Naive thymus-derived CD8-positive, alpha-beta T cell (primary cell): ENCODE data around the gene TSPAN32. TPM values are rescaled to one million over a fixed set of nuclear protein-coding genes. Genes with fewer than 3 reads are reported as not detected.

Source experiments
- ATAC-seq, 2 donors: fragments of 150-1000 bp; cut with Tn5 transposase in 1 of 2; sonication (Bioruptor Pico), chemical (Tn5 transposase) in 1 of 2; 1 replicate in 1 of 2; 2 replicates in 1 of 2; pipeline ENCODE4 v1.10.0; 2021; ENCODE audit warnings: mild to moderate bottlenecking in 2 of 2, moderate library complexity in 2 of 2
- POLR2A ChIA-PET: fragments of 350-600 bp; sonication (Branson Sonifier 250); formaldehyde crosslinking; loops from one replicate; lab custom pipeline; 2021; ENCODE audit warnings: antibody characterized with exemption; lab: Charles Lee
- DNase-seq, 10 donors: peaks; one replicate each; pipeline versions ENCODE4 v3.0.0 to v3.0.0-alpha.2; 2020 to 2022
- H3K27ac Mint-ChIP-seq, 10 donors: one replicate each; pipeline ENCODE4 v1.8.0; 2020 to 2022; ENCODE audit warnings: mild to moderate bottlenecking in 10 of 10, mixed read lengths in 10 of 10, moderate library complexity in 4 of 10, inconsistent platforms in 1 of 10
- H3K27me3 Mint-ChIP-seq, 5 donors: one replicate each; pipeline ENCODE4 v1.8.0; 2021 to 2022; ENCODE audit warnings: mixed read lengths in 5 of 5
- H3K36me3 Mint-ChIP-seq, 3 donors: one replicate each; pipeline ENCODE4 v1.8.0; 2020 to 2022; ENCODE audit warnings: mixed read lengths in 3 of 3, mild to moderate bottlenecking in 2 of 3, inconsistent platforms in 1 of 3
- H3K4me1 Mint-ChIP-seq, 4 donors: one replicate each; pipeline ENCODE4 v1.8.0; 2021 to 2022; ENCODE audit warnings: mixed read lengths in 4 of 4
- H3K4me3 Mint-ChIP-seq, 10 donors: one replicate each; pipeline ENCODE4 v1.8.0; 2020 to 2022; ENCODE audit warnings: mild to moderate bottlenecking in 10 of 10, mixed read lengths in 10 of 10, moderate library complexity in 6 of 10, inconsistent platforms in 1 of 10
- H3K9me3 Mint-ChIP-seq, 9 donors: one replicate each; pipeline ENCODE4 v1.8.0; 2020 to 2022; ENCODE audit warnings: mixed read lengths in 9 of 9, mild to moderate bottlenecking in 3 of 9, inconsistent platforms in 1 of 9, moderate library complexity in 1 of 9
- polyA plus RNA-seq, 3 donors: library from polyadenylated mRNA; unstranded; fragments of 300-500 nt; fragmentation: Illumina TruSeq; gene quantifications; one replicate each; pipeline ENCODE4 v1.2.3, GENCODE V29; 2021
- total RNA-seq, 8 experiments: library from RNA in 2 of 8; stranded (reverse) in 2 of 8; gene quantifications; one replicate each; pipeline ENCODE4 v1.2.3 and lab custom pipeline; 2021 to 2026

Gene TSPAN32
- total and polyA plus RNA-seq, 5 experiments from 2014 or later, result 58.5 to 171 (median 124) TPM

DNA sequence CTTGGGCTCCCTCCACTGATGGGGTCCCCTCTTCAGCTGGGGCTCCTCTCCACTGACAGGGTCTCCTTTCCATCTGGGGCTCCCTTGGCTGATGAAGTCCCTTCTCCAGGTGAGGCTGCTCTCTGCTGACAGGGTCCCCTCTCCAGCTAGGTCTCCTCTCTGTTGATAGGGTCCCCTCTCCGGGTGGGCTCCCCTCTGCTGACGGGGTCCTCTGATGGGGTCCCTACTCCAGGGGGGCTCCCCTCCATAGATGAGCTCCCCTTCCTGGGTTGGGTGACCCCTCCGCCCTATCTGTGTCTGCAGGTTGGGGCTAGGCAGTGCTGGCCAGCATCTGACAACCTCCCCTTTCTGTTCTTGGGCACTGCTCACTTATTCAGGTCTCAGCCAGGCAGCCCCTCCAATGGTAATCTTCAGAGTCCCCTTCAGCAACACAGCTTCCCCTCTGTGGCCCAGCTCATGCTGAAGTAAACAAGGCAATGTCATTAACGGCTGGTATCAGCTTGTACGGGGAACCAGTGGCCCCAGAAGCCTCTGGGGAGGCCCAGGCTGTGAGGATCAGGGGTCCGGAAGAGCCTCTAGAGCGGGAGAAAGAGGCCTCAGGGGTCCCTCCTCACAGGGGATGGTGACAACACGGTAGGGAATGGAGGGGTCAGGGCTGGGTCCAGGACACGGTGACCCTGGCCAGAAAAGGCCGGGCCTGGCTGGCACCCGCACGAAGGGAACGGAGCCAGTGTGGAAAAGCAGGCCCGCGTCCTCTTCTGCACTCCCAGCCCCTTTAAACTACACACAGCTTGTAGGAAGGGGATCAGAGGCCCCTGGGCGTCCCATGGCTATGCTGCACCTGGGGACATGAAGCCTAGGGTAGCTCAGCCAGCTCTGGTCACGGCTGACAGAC, 65.7 kb downstream of the TSPAN32 start:
- no peak for DNase-seq
- H3K27ac Mint-ChIP-seq, result no peak overlapping the region
- POLR2A ChIA-PET, result interaction anchor here (0.6 kb wide), 1 partner anchor 1064 kb away, joined by 6 read pairs; no protein-coding TSS in a partner anchor
- H3K4me3 Mint-ChIP-seq, result no peak overlapping the region
- H3K36me3 Mint-ChIP-seq, result no peaks in the 10 kb centered on the region
- ATAC-seq, result no peak
- H3K9me3 Mint-ChIP-seq, result no peaks in the 10 kb centered on the region
- peaks cover 0 to 2% (median 0%) of the 10 kb centered on the region in 5 donors for H3K27me3 Mint-ChIP-seq
- peaks cover 0 to 2% (median 0%) of the 10 kb centered on the region in 4 donors for H3K4me1 Mint-ChIP-seq

Other genes starting within 250 kb of the TSPAN32 start
- gene IGF2, start 162.6 kb upstream of the TSPAN32 start, total RNA-seq, result not detected
- gene IGF2, start 162.6 kb upstream of the TSPAN32 start, polyA plus RNA-seq, result not detected
- not detected for gene INS, start 140.8 kb upstream of the TSPAN32 start, total RNA-seq
- gene INS, start 140.8 kb upstream of the TSPAN32 start, polyA plus RNA-seq, result not detected
- not detected for gene TH, start 130.2 kb upstream of the TSPAN32 start, total RNA-seq
- gene TH, start 130.2 kb upstream of the TSPAN32 start, polyA plus RNA-seq, result not detected
- under 1 TPM in 1 of 2 experiments, not detected in 1; 0.19 TPM for gene ASCL2, start 31.4 kb upstream of the TSPAN32 start, total RNA-seq
- 1 to 10 TPM in 1 of 3 donors, under 1 TPM in 1, not detected in 1; 0.23 to 2.8 TPM for gene ASCL2, start 31.4 kb upstream of the TSPAN32 start, polyA plus RNA-seq
- gene C11orf21, start 95 bp upstream of the TSPAN32 start, total RNA-seq, result 100 to 1,000 TPM; 113 to 115 TPM
- 10 to 100 TPM; 13.6 to 20.2 (median 20.2) TPM for gene C11orf21, start 95 bp upstream of the TSPAN32 start, polyA plus RNA-seq
- gene CD81, start 75.3 kb downstream of the TSPAN32 start, total RNA-seq, result 10 to 100 TPM; 83.1 to 92.1 TPM
- 10 to 100 TPM; 15.3 to 62.0 (median 42.1) TPM for gene CD81, start 75.3 kb downstream of the TSPAN32 start, polyA plus RNA-seq
- gene TSSC4, start 98.7 kb downstream of the TSPAN32 start, total RNA-seq, result 10 to 100 TPM; 56.6 to 65.6 TPM
- 10 to 100 TPM; 49.0 to 68.3 (median 54.7) TPM for gene TSSC4, start 98.7 kb downstream of the TSPAN32 start, polyA plus RNA-seq
- under 1 TPM; 0.60 to 0.69 TPM for gene TRPM5, start 142.5 kb downstream of the TSPAN32 start, total RNA-seq
- gene TRPM5, start 142.5 kb downstream of the TSPAN32 start, polyA plus RNA-seq, result not detected
- gene KCNQ1, start 143.0 kb downstream of the TSPAN32 start, total RNA-seq, result 10 to 100 TPM; 23.5 to 25.1 TPM
- gene KCNQ1, start 143.0 kb downstream of the TSPAN32 start, polyA plus RNA-seq, result 10 to 100 TPM in 2 of 3 donors, 1 to 10 TPM in 1; 8.7 to 22.9 (median 10.4) TPM